MM.1S (cell line): ENCODE data around the gene LIPI.

Source experiments
- CTCF ChIP-seq: fragments of 300-600 bp; sonication (generic); IDR thresholded peaks from 2 replicates; pipeline ENCODE4 v1.5.1; 2016; ENCODE audit warnings: antibody characterized with exemption, low read length, mixed read lengths
- EZH2 ChIP-seq: fragments of 300-600 bp; sonication (generic); optimal IDR thresholded peaks from 2 replicates; pipeline ENCODE3; 2017; ENCODE audit warnings: low read depth, mild to moderate bottlenecking, antibody characterized with exemption, low read length, mixed read lengths
- EZH2phosphoT487 ChIP-seq: fragments of 300-600 bp; sonication (generic); IDR thresholded peaks from 2 replicates; pipeline ENCODE4 v1.6.1; 2018; ENCODE audit warnings: antibody characterized with exemption, low read length

GRCh38 chr21:14070049-14070893, 140.5 kb downstream of the LIPI start:
- TF ChIP-seq CTCF = no peak
- TF ChIP-seq EZH2 = no peak
- TF ChIP-seq EZH2phosphoT487 = no peak
